Activated CD8-positive, alpha-beta T cell treated with anti-CD3 and anti-CD28 coated beads for 36 hours (primary cell): Measurements from ENCODE around the gene NUTM1. TPM values are rescaled to one million over a fixed set of nuclear protein-coding genes. Genes with fewer than 3 reads are reported as not detected.

Experiments used
- ATAC-seq: fragments of 200-7000 bp; cut with Tn5 transposase; one replicate; pipeline ENCODE4 v1.10.0; 2021; ENCODE audit warnings: mild to moderate bottlenecking, moderate library complexity
- CTCF ChIA-PET: fragments of 350-600 bp; sonication (Branson Sonifier 250); formaldehyde crosslinking; loops from one replicate; lab custom pipeline; 2021; ENCODE audit warnings: antibody characterized with exemption; lab: Charles Lee
- POLR2A ChIA-PET: fragments of 350-600 bp; sonication (Branson Sonifier 250); formaldehyde crosslinking; loops from one replicate; lab custom pipeline; 2021; ENCODE audit warnings: antibody characterized with exemption; lab: Charles Lee
- DNase-seq: peaks from one replicate; pipeline ENCODE4 v3.0.0-alpha.2; 2020
- H3K27ac Mint-ChIP-seq: one replicate; pipeline ENCODE4 v1.8.0; 2021; ENCODE audit warnings: mild to moderate bottlenecking, mixed read lengths
- H3K27me3 Mint-ChIP-seq: one replicate; pipeline ENCODE4 v1.8.0; 2021; ENCODE audit warnings: mixed read lengths
- H3K36me3 Mint-ChIP-seq: one replicate; pipeline ENCODE4 v1.8.0; 2021; ENCODE audit warnings: low read depth, mixed read lengths
- H3K4me1 Mint-ChIP-seq: one replicate; pipeline ENCODE4 v1.8.0; 2021; ENCODE audit warnings: low read depth, mixed read lengths
- H3K4me3 Mint-ChIP-seq: one replicate; pipeline ENCODE4 v1.8.0; 2021; ENCODE audit warnings: mild to moderate bottlenecking, moderate library complexity, mixed read lengths
- H3K9me3 Mint-ChIP-seq: one replicate; pipeline ENCODE4 v1.8.0; 2021; ENCODE audit warnings: mixed read lengths
- intact Hi-C: fragments of 100-400 bp; cut with micrococcal nuclease; formaldehyde crosslinking; loops from one replicate; pipeline ENCODE4 v1.10.0; 2022
- total RNA-seq, 2 experiments: library from RNA; stranded (reverse); gene quantifications; one replicate each; pipeline ENCODE4 v1.2.3, GENCODE V29; 2021
- TF ChIP-seq, protein P1 (sequence below): fragments of 200-600 bp; IDR thresholded peaks from one replicate; pipeline ENCODE4 v1.8.0; 2022; ENCODE audit warnings: antibody characterized with exemption, mild to moderate bottlenecking

The NUTM1 gene
- total RNA-seq, 2 experiments from 2014 or later, result not detected

DNA sequence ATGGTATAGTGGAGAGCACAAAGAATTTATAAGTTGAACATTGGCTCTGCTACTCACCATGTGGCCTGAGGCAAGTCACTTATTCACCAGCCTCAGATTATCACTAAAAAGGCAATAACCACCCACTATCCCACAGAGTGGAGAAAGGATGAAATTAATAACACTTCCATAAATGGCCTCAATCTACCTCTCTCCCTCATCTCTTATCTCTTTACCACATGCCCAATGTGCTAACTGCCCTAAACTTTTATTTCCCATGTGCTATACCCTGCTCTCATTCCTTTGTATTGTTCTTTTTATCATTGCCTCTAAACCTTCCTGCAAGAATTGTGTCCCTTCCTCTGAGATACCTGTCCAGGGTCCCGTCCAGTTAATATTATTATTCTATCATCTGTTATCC lies 31.6 kb upstream of the NUTM1 start:
- Mint-ChIP-seq H3K4me3 (no peak overlapping the region), H3K36me3 (peaks cover 24% of the 10 kb centered on the region), H3K4me1 (peaks cover 56% of the 10 kb centered on the region), H3K27ac (no peak overlapping the region), H3K9me3 (peaks cover 2% of the 10 kb centered on the region), H3K27me3 (no peaks in the 10 kb centered on the region)
- ATAC-seq, result no peak
- ChIA-PET CTCF (no interaction called here), POLR2A (no interaction called here)
- DNase-seq, result no peak
- TF ChIP-seq, protein P1, sequence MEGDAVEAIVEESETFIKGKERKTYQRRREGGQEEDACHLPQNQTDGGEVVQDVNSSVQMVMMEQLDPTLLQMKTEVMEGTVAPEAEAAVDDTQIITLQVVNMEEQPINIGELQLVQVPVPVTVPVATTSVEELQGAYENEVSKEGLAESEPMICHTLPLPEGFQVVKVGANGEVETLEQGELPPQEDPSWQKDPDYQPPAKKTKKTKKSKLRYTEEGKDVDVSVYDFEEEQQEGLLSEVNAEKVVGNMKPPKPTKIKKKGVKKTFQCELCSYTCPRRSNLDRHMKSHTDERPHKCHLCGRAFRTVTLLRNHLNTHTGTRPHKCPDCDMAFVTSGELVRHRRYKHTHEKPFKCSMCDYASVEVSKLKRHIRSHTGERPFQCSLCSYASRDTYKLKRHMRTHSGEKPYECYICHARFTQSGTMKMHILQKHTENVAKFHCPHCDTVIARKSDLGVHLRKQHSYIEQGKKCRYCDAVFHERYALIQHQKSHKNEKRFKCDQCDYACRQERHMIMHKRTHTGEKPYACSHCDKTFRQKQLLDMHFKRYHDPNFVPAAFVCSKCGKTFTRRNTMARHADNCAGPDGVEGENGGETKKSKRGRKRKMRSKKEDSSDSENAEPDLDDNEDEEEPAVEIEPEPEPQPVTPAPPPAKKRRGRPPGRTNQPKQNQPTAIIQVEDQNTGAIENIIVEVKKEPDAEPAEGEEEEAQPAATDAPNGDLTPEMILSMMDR, result no peak
- intact Hi-C loops, result no loop called here

DNA sequence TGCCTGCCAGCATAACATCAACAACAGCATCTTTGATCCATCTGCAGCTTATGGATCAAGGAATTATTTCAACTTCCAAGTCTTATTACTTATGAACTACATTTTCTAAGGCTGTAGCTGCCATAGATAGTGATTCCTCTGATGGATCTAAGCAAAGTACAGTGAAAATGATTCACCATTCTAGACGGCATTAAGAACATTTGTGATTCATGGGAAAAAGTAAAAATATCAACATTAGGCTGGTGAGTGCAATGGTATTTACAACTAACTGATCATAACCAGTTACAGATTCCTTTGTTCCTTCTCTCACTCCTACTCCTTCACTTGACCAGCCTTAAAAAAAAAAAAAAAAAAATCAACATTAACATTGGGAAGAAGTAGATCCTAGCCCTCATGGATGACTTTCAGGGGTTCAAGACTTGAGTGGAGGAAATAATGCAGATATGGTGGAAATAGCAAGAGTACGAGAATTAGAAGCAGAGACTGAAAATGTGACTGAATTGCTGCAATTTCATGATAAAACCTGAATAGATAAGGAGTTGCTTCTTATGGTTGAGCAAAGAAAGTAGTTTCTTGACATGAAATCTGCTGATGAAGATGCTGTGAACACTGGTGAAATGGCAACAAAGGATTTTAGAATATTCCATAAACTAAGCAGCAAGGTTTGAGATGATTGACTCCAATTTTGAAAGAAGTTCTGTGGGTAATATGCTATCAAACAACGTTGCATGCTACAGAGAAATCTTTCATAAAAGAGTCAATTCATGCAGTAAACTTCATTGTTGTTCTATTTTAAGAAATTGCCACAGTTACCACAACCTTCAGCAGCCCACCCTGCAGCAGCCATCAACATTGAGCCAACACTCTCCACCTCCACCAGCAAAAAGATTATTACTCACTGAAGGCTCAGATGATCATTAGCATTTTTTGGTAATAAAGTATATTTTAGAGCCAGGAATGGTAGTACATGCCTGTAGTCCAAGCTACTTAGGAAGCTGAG lies 28.3 kb upstream of the NUTM1 start:
- Mint-ChIP-seq H3K36me3 (peaks cover 18% of the 10 kb centered on the region), H3K9me3 (no peaks in the 10 kb centered on the region), H3K27ac (peak overlapping the region; percentile 55), H3K4me1 (peaks cover 51% of the 10 kb centered on the region), H3K4me3 (peak overlapping the region; percentile 45), H3K27me3 (no peaks in the 10 kb centered on the region)
- ChIA-PET CTCF (interaction anchor here (1.1 to 2.5 kb wide), 5 partner anchors 9 to 86 kb away, joined by 3 to 10 read pairs (median 6); partner anchors contain the start of genes LPCAT4, NOP10 and NUTM1), POLR2A (interaction anchor here (0.7 to 1.2 kb wide), 3 partner anchors 8 to 20 kb away, joined by 3 read pairs; no protein-coding TSS in a partner anchor)
- DNase-seq (no peak), ATAC-seq (no peak)
- TF ChIP-seq, protein P1, result no peak
- intact Hi-C loops, result no loop called here

DNA sequence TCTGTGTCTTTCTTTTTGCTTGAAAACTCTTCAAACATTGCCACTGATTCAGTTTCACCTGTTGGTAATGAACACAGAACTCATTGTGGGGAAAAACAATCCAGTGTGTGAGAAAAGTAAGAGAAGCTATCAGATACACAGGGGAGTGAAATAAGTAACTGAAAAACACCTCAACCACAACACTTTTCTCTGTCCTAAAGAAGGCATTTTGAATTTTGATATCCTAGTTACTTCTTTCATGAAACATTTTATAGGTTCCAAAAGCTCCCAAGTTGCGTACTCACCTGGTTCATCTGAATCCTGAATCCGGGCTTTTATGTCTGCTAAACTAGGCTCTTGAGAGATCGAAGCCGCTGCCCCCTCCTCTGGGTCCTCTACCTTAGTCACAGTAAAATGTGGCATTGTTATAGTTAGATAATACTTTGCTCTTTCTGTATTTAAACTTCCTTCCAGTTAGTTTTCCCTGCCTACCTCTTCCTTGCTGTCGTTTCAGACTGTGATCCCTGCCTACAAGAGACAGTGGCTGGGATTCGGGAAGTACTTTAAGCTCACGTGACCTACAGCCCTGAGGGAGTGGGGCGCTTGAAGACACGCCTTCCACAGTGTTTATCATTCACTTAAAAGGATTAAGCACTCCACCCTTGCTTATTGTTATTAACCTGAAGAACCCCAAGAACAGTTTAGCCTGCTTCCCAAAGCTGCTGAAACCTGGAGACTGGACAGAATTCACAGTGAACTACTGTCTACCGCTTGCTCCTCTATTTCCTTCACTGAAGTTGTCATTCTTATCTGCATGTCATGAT lies 24.6 kb upstream of the NUTM1 start:
- TF ChIP-seq, protein P1, result no peak
- intact Hi-C loops, result no loop called here
- ChIA-PET POLR2A (interaction anchor here (0.6 to 2.1 kb wide), 8 partner anchors 8 to 32 kb away, joined by 3 to 18 read pairs (median 5); no protein-coding TSS in a partner anchor), CTCF (interaction anchor here (1.2 to 3.5 kb wide), 7 partner anchors 10 to 77 kb away, joined by 3 to 23 read pairs (median 7); partner anchors contain the start of genes LPCAT4 and SLC12A6)
- DNase-seq (peak; percentile 51), ATAC-seq (peak; percentile 76)
- H3K9me3 Mint-ChIP-seq, result no peaks in the 10 kb centered on the region
- peak overlapping the region; percentile 91 for H3K27ac Mint-ChIP-seq
- peak overlapping the region; percentile 86 for H3K4me3 Mint-ChIP-seq
- H3K4me1 Mint-ChIP-seq, result peaks cover 50% of the 10 kb centered on the region
- H3K36me3 Mint-ChIP-seq, result peaks cover 17% of the 10 kb centered on the region
- no peaks in the 10 kb centered on the region for H3K27me3 Mint-ChIP-seq

DNA sequence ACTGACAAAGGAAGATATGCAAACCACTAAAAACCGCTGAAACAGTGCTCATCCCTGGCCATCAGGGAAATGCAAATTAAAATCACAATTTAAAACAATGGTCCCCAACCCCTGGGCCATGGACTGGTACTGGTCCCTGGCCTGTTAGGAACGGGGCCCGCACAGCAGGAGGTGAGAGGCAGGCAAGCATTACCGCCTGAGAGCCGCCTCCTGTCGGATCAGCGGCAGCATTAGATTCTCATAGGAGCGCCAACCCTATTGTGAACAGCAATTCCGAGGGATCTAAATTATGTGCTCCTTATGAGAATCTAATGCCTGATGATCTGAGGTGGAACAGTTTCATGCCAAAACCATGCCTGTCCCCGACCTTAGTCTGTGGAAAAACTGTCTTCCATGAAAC lies 19.9 kb upstream of the NUTM1 start:
- H3K4me3 Mint-ChIP-seq, result no peak overlapping the region
- no peaks in the 10 kb centered on the region for H3K27me3 Mint-ChIP-seq
- no peak overlapping the region for H3K27ac Mint-ChIP-seq
- CTCF ChIA-PET, result no interaction called here
- intact Hi-C loops, result no loop called here
- TF ChIP-seq, protein P1, result no peak
- POLR2A ChIA-PET, result no interaction called here
- H3K36me3 Mint-ChIP-seq, result peaks cover 6% of the 10 kb centered on the region
- ATAC-seq (no peak), DNase-seq (no peak)
- no peaks in the 10 kb centered on the region for H3K9me3 Mint-ChIP-seq
- peaks cover 62% of the 10 kb centered on the region for H3K4me1 Mint-ChIP-seq
